ENCODE data around the gene OOSP3.

OOSP3 gene

DNA sequence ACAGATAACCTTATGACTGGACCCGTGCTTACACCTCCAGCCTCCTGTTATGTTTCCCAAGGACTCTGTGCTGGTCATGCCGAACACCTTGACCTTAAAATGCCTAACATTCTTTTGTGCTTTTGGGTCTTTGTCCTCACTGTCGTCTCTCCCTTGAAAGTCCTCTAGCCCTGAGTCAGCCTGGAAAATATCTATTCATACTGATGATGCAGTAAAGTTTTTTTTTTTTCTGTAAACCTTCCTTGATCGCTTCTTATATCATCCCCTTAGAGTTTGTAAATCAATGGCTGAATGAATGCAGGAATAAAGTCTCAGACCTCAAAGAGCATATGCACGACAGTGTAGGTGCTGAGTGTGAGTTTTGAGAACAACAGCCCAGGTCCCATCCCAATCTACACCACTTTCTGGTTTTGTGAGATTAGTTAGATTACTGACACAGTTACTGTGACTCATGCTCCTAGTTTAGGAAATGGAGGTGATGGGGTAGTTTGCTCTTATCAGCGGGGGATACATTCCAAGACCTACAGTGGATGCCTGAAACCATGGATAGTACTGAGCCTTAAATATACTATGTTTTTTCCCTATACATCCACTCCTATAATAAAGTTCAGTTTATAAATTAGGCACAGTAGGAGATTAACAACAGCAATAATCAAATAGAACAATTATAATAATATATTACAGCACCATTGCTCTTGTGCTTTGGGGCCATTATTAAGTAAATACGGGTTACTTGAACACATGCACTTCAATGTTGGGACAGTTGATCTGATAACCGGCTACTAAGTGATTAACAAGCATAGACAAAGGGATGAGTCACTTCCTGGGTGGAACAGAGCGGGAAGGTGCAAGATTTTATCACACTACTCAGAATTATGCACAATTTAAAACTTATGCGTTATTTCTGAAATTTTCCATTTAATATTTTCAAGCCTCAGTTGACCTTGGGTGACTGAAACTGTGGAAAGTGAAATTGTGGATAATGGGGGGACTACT is 20.8 kb upstream of the OOSP3 start:
- TF ChIP-seq EZH2 (IDR thresholded peaks at IDR 0.05; ENCODE audit: borderline replicate concordance, low read length), result no peak
- TF ChIP-seq, protein P1, sequence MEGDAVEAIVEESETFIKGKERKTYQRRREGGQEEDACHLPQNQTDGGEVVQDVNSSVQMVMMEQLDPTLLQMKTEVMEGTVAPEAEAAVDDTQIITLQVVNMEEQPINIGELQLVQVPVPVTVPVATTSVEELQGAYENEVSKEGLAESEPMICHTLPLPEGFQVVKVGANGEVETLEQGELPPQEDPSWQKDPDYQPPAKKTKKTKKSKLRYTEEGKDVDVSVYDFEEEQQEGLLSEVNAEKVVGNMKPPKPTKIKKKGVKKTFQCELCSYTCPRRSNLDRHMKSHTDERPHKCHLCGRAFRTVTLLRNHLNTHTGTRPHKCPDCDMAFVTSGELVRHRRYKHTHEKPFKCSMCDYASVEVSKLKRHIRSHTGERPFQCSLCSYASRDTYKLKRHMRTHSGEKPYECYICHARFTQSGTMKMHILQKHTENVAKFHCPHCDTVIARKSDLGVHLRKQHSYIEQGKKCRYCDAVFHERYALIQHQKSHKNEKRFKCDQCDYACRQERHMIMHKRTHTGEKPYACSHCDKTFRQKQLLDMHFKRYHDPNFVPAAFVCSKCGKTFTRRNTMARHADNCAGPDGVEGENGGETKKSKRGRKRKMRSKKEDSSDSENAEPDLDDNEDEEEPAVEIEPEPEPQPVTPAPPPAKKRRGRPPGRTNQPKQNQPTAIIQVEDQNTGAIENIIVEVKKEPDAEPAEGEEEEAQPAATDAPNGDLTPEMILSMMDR (IDR thresholded peaks at IDR 0.05; ENCODE audit: low read length), result no peak
- H3K4me2 ChIP-seq (ENCODE audit: low read length), result no peak overlapping the region
- no peaks in the 10 kb centered on the region for H3K4me1 ChIP-seq (ENCODE audit: insufficient read depth, low read length, severe bottlenecking)
- H4K20me1 ChIP-seq (ENCODE audit: insufficient read depth, low read length), result no peaks in the 10 kb centered on the region
- no peak overlapping the region for H2AFZ ChIP-seq (ENCODE audit: low read length)
- H3K9me2 ChIP-seq (ENCODE audit: low read depth, low read length), result no peaks in the 10 kb centered on the region
- no peak overlapping the region for H3K4me3 ChIP-seq (ENCODE audit: low read depth, low read length, poor library complexity, severe bottlenecking)
- H3K36me3 ChIP-seq (ENCODE audit: insufficient read depth, low read length), result no peaks in the 10 kb centered on the region
- H3F3A ChIP-seq (ENCODE audit: insufficient read depth, low read length), result no peaks in the 10 kb centered on the region
- H3K79me2 ChIP-seq (ENCODE audit: insufficient read depth, low read length), result no peaks in the 10 kb centered on the region
- no peaks in the 10 kb centered on the region for H3K9me3 ChIP-seq (ENCODE audit: low read length)
- no peaks in the 10 kb centered on the region for H3K27me3 ChIP-seq (ENCODE audit: insufficient read depth, low read length)
- H3K27ac ChIP-seq (ENCODE audit: low read depth, low read length, poor library complexity, severe bottlenecking), result no peak overlapping the region
- no peak overlapping the region for H3K9ac ChIP-seq (ENCODE audit: low read length)

DNA sequence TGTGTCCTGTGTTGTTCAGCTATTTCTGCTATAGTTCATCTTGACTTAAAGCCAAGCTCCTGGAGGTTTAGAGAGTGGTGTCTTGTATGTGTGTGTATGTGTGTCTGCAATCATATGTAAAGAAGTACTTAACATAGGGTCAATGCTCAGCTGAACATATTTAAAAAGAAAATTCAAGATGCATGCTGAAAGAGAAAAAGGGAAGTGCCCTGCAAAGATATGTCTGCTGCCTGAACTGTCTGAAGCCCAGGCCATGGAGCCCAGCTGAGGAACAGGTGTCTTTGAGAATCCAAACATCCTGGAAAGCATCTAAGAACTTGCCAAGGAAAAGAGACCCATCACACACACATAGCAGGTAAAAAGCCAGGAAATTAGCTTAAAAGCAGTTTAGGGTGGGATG is 18.9 kb upstream of the OOSP3 start:
- no peak overlapping the region for H3K9ac ChIP-seq (ENCODE audit: low read length)
- no peaks in the 10 kb centered on the region for H3K9me3 ChIP-seq (ENCODE audit: low read length)
- TF ChIP-seq, protein P1 (IDR thresholded peaks at IDR 0.05; ENCODE audit: low read length), result no peak
- TF ChIP-seq EZH2 (IDR thresholded peaks at IDR 0.05; ENCODE audit: borderline replicate concordance, low read length), result no peak
- H4K20me1 ChIP-seq (ENCODE audit: insufficient read depth, low read length), result no peaks in the 10 kb centered on the region
- no peaks in the 10 kb centered on the region for H3K79me2 ChIP-seq (ENCODE audit: insufficient read depth, low read length)
- no peaks in the 10 kb centered on the region for H3K9me2 ChIP-seq (ENCODE audit: low read depth, low read length)
- H3K36me3 ChIP-seq (ENCODE audit: insufficient read depth, low read length), result no peaks in the 10 kb centered on the region
- H3K27ac ChIP-seq (ENCODE audit: low read depth, low read length, poor library complexity, severe bottlenecking), result no peak overlapping the region
- no peaks in the 10 kb centered on the region for H3K27me3 ChIP-seq (ENCODE audit: insufficient read depth, low read length)
- no peak overlapping the region for H3K4me3 ChIP-seq (ENCODE audit: low read depth, low read length, poor library complexity, severe bottlenecking)
- H3K4me2 ChIP-seq (ENCODE audit: low read length), result no peak overlapping the region
- no peaks in the 10 kb centered on the region for H3F3A ChIP-seq (ENCODE audit: insufficient read depth, low read length)
- H3K4me1 ChIP-seq (ENCODE audit: insufficient read depth, low read length, severe bottlenecking), result no peaks in the 10 kb centered on the region
- H2AFZ ChIP-seq (ENCODE audit: low read length), result no peak overlapping the region

DNA sequence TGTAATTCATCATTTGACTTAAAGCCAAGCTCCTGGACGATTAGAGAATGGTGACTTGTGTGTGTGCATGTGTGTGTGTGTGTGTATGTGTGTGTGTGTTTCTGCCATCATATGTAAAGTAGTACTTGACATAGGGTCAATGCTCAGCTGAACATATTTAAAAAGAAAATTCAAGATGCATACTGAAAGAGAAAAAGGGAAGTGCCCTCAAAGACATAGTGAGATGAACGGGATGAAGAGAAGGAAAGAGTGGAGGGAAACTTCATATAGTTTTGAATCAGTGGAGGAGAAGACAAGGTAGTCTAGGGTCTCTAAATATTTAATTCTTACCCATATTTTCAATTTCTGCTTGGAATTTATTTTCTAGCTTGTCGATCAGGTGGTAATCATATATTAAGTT is 16.3 kb upstream of the OOSP3 start:
- Histone ChIP-seq H3K4me1 (ENCODE audit: insufficient read depth, low read length, severe bottlenecking) (no peaks in the 10 kb centered on the region), H2AFZ (ENCODE audit: low read length) (no peak overlapping the region), H3K9me3 (ENCODE audit: low read length) (no peaks in the 10 kb centered on the region), H3K9me2 (ENCODE audit: low read depth, low read length) (no peaks in the 10 kb centered on the region), H3K4me3 (ENCODE audit: low read depth, low read length, poor library complexity, severe bottlenecking) (no peak overlapping the region), H3F3A (ENCODE audit: insufficient read depth, low read length) (no peaks in the 10 kb centered on the region), H3K79me2 (ENCODE audit: insufficient read depth, low read length) (no peaks in the 10 kb centered on the region), H3K9ac (ENCODE audit: low read length) (no peak overlapping the region), H3K36me3 (ENCODE audit: insufficient read depth, low read length) (no peaks in the 10 kb centered on the region), H3K27me3 (ENCODE audit: insufficient read depth, low read length) (no peaks in the 10 kb centered on the region), H3K27ac (ENCODE audit: low read depth, low read length, poor library complexity, severe bottlenecking) (no peak overlapping the region), H3K4me2 (ENCODE audit: low read length) (no peak overlapping the region), H4K20me1 (ENCODE audit: insufficient read depth, low read length) (no peaks in the 10 kb centered on the region)
- no peak for TF ChIP-seq EZH2 (IDR thresholded peaks at IDR 0.05; ENCODE audit: borderline replicate concordance, low read length)
- TF ChIP-seq, protein P1 (IDR thresholded peaks at IDR 0.05; ENCODE audit: low read length), result no peak

Data from OCI-LY1 (cell line).